HL-60 (cell line): ENCODE results near the gene XYLT1.

Experiments used
- DNase-seq, 2 experiments: peaks; one replicate each; pipeline ENCODE4 v3.0.0-alpha.2; 2010 to 2020; ENCODE audit warnings: low read depth in 1 of 2, low spot score in 1 of 2
- H3K27ac ChIP-seq: fragments of 250-450 bp; sonication (Bioruptor Pico); replicated peaks from 2 replicates; pipeline ENCODE4 v1.5.1; 2020; ENCODE audit warnings: mild to moderate bottlenecking, moderate library complexity
- H3K27me3 ChIP-seq: fragments of 250-450 bp; sonication (Bioruptor Pico); 2 replicates; pipeline ENCODE4 v1.5.1; 2021; ENCODE audit warnings: mild to moderate bottlenecking, moderate library complexity; ENCODE audit not compliant: insufficient read depth, poor library complexity, severe bottlenecking
- H3K4me3 ChIP-seq: replicated peaks from 2 replicates; pipeline ENCODE4 v1.5.1; 2011; ENCODE audit warnings: mild to moderate bottlenecking, control low read depth, low read length; ENCODE audit not compliant: insufficient read depth
- GABPA ChIP-seq: IDR thresholded peaks from 2 replicates; pipeline ENCODE4 v1.6.1; 2012; ENCODE audit warnings: low read depth
- POLR2AphosphoS5 ChIP-seq: IDR thresholded peaks from 2 replicates; pipeline ENCODE4 v1.6.1; 2012; ENCODE audit warnings: low read depth
- SPI1 ChIP-seq: IDR thresholded peaks from 2 replicates; pipeline ENCODE4 v1.6.1; 2012; ENCODE audit warnings: low read depth, mild to moderate bottlenecking, borderline replicate concordance
- TF ChIP-seq, protein P1 (sequence below): IDR thresholded peaks from 2 replicates; pipeline ENCODE4 v1.6.1; 2012; ENCODE audit warnings: low read depth; ENCODE audit not compliant: insufficient replicate concordance
- TF ChIP-seq, protein P2 (sequence below): IDR thresholded peaks from one replicate; pipeline ENCODE4 v1.5.1; 2011; ENCODE audit warnings: low read length, control low read depth, inconsistent platforms; ENCODE audit not compliant: insufficient read depth

XYLT1 gene

DNA sequence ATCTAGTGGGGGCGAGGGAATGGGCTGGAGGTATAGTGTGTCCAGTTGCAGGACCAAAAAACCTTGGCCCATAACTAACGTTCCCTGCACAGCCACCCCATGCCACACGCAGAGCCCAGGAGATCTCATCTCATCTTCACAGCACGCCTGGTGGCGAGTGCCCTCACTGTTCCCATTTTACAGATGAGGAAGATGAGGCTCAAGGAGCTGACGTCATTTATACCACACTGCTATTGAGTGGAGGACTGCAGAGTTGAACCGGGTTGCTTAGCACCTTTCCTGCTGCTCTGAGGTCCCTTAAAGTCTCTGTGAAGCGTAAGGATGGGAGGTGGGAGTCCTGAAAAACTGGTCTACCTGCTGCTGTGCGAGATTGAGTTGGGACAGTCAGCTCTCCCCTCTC is 172.5 kb downstream of the XYLT1 start:
- Histone ChIP-seq H3K4me3 (no peak overlapping the region), H3K27me3 (no peaks in the 10 kb centered on the region), H3K27ac (no peak overlapping the region)
- DNase-seq: no peak
- TF ChIP-seq, protein P1, sequence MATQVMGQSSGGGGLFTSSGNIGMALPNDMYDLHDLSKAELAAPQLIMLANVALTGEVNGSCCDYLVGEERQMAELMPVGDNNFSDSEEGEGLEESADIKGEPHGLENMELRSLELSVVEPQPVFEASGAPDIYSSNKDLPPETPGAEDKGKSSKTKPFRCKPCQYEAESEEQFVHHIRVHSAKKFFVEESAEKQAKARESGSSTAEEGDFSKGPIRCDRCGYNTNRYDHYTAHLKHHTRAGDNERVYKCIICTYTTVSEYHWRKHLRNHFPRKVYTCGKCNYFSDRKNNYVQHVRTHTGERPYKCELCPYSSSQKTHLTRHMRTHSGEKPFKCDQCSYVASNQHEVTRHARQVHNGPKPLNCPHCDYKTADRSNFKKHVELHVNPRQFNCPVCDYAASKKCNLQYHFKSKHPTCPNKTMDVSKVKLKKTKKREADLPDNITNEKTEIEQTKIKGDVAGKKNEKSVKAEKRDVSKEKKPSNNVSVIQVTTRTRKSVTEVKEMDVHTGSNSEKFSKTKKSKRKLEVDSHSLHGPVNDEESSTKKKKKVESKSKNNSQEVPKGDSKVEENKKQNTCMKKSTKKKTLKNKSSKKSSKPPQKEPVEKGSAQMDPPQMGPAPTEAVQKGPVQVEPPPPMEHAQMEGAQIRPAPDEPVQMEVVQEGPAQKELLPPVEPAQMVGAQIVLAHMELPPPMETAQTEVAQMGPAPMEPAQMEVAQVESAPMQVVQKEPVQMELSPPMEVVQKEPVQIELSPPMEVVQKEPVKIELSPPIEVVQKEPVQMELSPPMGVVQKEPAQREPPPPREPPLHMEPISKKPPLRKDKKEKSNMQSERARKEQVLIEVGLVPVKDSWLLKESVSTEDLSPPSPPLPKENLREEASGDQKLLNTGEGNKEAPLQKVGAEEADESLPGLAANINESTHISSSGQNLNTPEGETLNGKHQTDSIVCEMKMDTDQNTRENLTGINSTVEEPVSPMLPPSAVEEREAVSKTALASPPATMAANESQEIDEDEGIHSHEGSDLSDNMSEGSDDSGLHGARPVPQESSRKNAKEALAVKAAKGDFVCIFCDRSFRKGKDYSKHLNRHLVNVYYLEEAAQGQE: no peak
- TF ChIP-seq, protein P2, sequence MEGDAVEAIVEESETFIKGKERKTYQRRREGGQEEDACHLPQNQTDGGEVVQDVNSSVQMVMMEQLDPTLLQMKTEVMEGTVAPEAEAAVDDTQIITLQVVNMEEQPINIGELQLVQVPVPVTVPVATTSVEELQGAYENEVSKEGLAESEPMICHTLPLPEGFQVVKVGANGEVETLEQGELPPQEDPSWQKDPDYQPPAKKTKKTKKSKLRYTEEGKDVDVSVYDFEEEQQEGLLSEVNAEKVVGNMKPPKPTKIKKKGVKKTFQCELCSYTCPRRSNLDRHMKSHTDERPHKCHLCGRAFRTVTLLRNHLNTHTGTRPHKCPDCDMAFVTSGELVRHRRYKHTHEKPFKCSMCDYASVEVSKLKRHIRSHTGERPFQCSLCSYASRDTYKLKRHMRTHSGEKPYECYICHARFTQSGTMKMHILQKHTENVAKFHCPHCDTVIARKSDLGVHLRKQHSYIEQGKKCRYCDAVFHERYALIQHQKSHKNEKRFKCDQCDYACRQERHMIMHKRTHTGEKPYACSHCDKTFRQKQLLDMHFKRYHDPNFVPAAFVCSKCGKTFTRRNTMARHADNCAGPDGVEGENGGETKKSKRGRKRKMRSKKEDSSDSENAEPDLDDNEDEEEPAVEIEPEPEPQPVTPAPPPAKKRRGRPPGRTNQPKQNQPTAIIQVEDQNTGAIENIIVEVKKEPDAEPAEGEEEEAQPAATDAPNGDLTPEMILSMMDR: no peak
- TF ChIP-seq SPI1 (no peak), POLR2AphosphoS5 (no peak), GABPA (no peak)

GRCh38 chr16:17296431-17296830 is 174.3 kb downstream of the XYLT1 start:
- Histone ChIP-seq H3K27me3 (no peaks in the 10 kb centered on the region), H3K27ac (no peak overlapping the region), H3K4me3 (no peak overlapping the region)
- DNase-seq: no peak
- no peak for TF ChIP-seq SPI1
- no peak for TF ChIP-seq GABPA
- no peak for TF ChIP-seq POLR2AphosphoS5
- TF ChIP-seq, protein P1: no peak
- TF ChIP-seq, protein P2: no peak

DNA sequence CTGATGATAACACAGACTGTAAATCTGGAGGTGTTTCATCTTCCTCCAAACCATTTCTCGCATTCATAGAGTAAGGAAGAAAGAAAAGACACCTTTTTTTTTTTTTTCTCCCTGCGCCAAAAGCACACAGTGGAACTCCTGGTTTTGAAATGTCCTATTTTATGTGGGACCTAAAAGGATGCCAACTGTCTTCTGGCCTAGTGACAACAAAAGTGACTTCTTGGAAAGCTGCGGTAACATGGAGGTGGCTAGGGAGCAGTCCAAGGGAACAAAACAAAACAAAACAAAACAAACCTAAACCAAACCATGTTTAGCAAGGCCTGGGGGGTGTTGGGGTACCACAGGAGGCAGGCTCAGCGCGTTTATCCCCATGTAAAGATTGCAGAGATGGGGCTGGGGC is 174.8 kb downstream of the XYLT1 start:
- no peaks in the 10 kb centered on the region for H3K27me3 ChIP-seq
- no peak overlapping the region for H3K4me3 ChIP-seq
- DNase-seq: no peak
- TF ChIP-seq, protein P1: no peak
- TF ChIP-seq, protein P2: no peak
- TF ChIP-seq SPI1: no peak
- TF ChIP-seq POLR2AphosphoS5: no peak
- TF ChIP-seq GABPA: no peak
- H3K27ac ChIP-seq: no peak overlapping the region
